SK-N-SH (cell line): Measurements from ENCODE around the gene IRAK2.

Source experiments
- SIN3A ChIP-seq: IDR thresholded peaks from 2 replicates; pipeline ENCODE4 v1.6.1; 2012; ENCODE audit warnings: low read depth, mild to moderate bottlenecking, low read length, moderate library complexity, borderline replicate concordance
- TF ChIP-seq, protein P1 (sequence below): fragments of 150-350 bp; IDR thresholded peaks from 2 replicates; pipeline ENCODE4 v1.6.1; 2017; ENCODE audit warnings: antibody characterized with exemption, low read length, low read depth, borderline replicate concordance

DNA sequence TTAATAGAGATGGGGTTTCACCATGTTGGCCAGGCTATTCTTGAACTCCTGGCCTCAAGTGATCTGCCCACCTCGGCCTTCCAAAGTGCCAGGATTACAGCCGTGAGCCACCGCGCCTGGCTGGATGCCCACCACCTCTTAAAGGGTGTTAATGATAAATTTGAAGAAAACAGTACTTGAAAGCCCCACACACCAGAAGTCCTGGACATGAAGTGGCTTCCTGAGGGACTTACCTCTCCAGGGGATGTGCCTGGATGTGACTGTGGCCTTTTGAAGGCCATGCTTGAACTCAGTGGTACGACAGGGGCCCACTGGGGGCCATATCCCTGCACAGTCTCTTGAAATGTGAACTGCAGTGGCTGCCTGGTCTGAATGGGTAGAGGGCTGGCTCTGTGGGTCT, 18.2 kb downstream of the IRAK2 start:
- TF ChIP-seq SIN3A = no peak
- TF ChIP-seq, protein P1, sequence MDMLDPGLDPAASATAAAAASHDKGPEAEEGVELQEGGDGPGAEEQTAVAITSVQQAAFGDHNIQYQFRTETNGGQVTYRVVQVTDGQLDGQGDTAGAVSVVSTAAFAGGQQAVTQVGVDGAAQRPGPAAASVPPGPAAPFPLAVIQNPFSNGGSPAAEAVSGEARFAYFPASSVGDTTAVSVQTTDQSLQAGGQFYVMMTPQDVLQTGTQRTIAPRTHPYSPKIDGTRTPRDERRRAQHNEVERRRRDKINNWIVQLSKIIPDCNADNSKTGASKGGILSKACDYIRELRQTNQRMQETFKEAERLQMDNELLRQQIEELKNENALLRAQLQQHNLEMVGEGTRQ = no peak
